NB4 (cell line): ENCODE measurements around the gene LDLRAD4.

Experiments used
- CTCF ChIP-seq: IDR thresholded peaks from one replicate; pipeline ENCODE4 v1.5.1; 2012; ENCODE audit warnings: low read depth, low read length
- MAX ChIP-seq: IDR thresholded peaks from 2 replicates; pipeline ENCODE4 v1.6.1; 2011; ENCODE audit warnings: low read depth, low read length
- POLR2A ChIP-seq: IDR thresholded peaks from 2 replicates; pipeline ENCODE4 v1.6.1; 2011; ENCODE audit warnings: mild to moderate bottlenecking; ENCODE audit not compliant: insufficient read length; ENCODE audit errors: extremely low read depth

GRCh38 chr18:13362607-13363006, 144.0 kb downstream of the LDLRAD4 start:
- no peak for TF ChIP-seq CTCF
- TF ChIP-seq POLR2A = no peak
- no peak for TF ChIP-seq MAX
